Glomerular endothelial cell (primary cell): Measurements from ENCODE around the gene ELN. TPM values are rescaled to one million over a fixed set of nuclear protein-coding genes. Genes with fewer than 3 reads are reported as not detected.
"Not testable (repeated sequence)": the region's sequence is repeated elsewhere in the genome, so short reads cannot be mapped to it uniquely, and the experiment has no call there.

ENCODE experiments used
- DNase-seq: peaks from one replicate; pipeline ENCODE4 v3.0.0-alpha.2; 2011; ENCODE audit warnings: low read depth, low spot score; ENCODE audit errors: extremely low read depth
- total RNA-seq: library from RNA; depleted of rRNA; stranded (reverse); fragments of >200 nt; gene quantifications from 2 replicates; pipeline ENCODE4 v1.2.3, GENCODE V29; 2015

Gene ELN
- total RNA-seq, 1 donor from 2014 or later: 0.35 TPM

DNA sequence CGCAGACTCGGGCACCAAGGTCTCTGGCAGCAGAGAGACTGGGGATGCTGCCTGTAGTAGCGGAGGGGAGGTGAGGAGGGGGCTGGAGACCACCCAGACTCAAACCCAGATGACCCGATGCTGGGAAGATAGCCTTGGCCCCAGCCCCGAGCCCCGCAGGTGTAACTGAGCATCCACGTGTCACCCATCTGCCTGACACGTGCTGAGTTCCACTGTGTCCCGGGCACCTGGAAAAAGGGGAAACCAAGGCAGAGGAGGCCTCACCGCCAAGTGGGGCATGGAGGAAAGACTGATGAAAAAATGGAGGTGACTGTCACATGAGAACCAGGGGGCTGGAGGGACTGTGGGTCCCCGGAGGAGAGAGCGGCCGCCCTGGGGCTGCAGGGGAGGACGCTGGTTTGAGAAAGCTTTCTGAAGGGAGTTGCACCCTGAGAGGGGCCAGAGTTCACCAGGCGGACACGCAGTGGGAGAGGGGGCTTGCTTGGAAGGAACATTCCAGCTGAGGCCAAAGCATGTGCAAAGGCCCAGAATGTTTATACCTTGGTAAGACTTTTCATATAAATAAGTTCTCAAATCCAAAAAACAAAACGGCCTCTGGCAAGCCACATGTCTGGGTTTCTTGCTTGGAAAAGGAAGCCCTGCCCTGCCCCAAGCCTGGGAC lies 27.4 kb upstream of the ELN start:
- no peak for DNase-seq

DNA sequence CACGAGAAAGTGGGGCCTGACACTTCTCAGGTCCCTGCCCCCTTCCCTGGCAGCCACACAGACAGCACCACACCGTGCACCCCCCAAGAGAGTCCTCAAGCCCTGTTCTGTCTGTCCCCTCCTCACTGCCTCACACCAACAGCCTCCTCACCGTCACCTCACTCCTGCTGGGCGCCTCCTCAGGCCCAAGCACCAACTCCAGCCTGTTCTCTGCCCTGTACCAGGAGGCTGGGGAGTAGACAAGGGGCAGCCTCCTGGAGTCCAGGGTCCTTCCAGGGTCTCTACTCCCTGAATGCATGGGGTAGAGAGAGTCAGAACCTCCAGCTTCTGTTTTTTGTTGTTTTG lies 26.9 kb upstream of the ELN start:
- DNase-seq: no peak

DNA sequence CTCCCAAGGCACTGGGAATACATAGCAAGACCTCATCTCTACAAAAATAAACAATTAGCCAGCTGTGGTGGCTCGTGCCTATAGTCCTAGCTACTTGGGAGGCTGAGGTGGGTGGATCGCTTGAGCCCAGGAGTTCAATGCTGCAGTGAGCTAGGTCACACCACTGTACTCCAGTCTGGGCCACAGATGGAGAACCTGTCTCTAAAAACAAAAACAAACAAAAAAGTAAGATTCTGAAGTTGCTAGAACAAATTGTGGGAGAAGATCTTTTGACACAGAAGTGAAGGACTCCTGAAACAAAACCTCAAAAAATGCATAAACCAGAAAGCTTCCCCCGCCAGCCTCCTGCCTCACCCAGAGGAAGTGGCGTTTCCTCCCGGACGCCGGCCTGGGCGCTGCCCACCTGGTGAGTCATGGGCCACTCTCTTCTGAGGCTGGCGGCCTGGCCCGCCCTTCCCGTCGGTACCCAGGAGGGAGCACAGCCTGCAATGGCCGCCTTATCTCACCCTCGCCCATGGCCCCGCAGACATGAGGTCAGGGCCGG lies 25.4 kb upstream of the ELN start:
- no peak for DNase-seq

DNA sequence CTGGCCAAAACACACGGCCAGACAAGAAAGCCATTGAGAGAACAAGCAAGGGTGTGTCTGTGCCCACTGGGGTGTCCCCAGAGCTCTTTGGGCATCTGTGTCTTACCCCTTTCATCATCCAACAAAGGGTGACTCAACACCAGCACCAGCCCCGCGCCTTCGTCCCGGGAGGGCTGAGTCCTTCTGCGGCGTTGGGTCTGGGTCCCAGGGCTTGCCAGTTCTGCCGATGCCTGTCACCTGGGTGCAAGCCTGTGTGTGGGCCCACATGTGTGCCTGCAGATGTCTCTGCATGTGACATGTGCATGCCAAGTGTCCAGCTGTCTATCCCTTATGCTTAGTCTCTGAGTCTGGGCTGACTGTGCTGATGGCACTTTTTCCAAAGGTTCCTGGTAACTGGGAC lies 24.4 kb upstream of the ELN start:
- no peak for DNase-seq

DNA sequence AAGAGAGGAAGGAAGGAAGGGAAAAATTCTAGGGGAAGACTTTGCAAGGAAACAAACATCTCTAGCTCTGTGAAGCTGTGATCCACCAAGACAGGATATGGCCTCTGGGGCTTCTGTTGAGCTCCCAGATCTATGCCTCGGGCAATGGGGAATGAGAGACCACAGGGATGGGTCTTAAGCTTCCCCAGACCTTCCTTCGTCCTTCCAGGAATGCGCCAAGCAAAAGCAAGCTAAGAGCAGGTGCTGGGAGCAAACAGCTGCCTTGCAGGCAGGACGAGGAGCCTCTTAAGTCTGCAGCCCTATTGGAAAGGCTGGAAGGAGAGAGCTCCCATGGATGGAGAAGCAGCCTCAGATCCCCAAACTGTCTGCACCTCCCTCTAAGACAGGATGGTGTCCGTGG lies 21.9 kb upstream of the ELN start:
- no peak for DNase-seq

DNA sequence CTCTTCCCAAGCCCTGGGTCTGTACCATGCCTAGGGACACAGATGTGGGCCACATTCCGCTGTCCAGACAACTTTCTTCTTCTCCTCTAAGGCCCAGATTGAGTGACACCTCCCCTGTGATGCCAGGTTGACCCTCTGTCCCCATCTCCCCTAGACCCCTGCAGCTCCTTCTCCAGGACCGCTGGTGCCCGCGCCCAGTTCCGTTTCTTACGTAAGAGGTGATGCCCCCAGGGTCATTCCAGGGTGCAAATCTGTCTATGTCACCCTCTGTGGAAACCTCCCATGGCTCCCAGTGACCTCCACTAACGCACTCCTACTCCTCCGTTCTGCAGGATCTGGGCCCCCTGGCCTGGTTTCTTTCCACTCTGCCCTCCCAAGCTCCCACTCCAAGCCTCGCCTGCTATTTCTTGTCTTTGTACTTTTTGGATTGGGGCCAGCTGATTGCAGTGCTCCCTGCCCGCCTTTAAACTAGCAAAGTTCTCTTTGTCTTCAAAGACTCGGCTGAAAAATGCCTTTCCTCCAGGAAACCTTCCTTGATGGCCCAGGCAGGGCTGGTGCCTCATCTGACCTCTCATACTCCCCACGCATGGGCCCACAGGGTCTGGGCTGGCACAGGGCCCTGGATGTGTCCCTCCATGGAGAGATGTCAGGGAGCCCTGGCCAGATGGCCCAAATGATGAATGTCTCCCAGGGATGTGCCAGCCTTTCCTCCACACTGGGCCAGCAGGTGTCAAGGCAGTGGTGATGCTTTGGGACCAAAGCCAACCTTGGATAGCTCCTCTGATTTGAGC lies 21.3 kb upstream of the ELN start:
- DNase-seq: no peak

DNA sequence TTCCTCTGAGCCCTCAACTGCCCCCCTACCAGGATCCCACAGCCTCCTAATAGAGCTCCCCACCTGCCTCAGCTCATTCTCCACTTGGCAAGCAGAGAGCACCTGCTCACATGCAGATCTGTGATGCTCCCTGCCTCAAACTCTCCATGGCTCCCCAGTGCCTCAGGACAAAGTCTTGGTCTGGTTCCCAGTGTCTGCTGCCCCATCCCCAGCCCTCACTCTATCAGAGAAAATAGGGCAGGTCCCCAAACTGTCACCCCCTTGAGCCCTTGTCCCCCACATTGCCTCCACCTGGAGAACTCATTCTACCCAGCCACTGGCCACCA lies 20.8 kb upstream of the ELN start:
- no peak for DNase-seq

DNA sequence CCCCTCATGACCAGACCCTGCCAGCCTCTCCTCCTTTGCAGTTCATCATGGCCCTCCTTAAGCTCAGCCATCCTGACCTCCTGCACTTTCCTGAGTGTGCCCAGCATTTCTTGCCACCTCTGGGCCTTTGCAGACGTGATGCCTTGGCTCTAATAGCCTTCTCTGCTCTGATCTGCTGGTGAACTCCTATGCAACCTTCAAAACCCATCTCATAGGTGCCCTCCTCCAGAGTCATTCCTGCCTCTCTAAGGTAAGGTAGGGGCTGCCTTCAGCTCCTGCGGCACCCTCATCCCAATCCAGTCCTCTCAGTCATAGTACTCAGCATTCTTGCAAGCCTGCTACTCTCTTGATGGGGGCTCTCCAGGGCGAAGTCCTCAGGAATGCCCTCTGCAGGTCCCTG lies 19.3 kb upstream of the ELN start:
- no peak for DNase-seq

DNA sequence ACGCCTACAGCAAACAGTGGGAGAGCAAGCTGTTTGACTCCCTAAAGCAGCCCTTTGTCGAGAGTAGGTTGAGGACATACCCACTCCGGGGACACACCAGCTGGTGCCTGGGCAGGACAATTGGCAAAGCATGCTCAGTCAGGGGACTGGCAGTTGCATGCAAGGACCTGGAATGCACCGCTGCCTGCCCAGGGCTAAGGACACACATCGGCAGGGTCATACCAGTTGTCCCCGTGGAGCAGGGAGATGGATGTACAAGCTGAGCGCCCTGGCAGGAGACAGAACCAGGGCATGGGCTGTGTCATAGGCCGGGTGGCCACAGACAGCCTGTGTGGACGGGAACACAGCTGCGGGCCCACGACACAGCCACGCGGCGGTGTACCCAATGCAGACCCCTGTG lies 18.3 kb upstream of the ELN start:
- no peak for DNase-seq

DNA sequence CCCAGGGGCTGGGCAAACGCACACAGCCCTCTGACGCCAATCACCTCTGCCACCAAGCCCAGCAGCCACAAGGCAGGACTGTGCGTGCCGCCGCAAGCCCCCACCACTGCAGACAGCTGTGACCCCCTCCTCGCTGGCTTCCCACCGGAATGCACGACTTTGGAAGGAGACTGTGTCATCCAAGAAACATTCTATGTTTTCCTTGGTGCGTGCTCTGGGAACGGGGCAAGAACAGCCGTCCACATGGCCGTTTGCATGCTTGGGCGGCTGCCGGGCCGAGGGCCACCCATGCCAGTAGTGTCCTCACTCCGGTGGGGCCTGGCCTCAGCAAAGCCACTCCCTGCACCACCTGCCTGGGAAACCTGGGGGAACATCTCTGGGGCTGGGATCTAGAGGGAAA lies 17.6 kb upstream of the ELN start:
- no peak for DNase-seq

DNA sequence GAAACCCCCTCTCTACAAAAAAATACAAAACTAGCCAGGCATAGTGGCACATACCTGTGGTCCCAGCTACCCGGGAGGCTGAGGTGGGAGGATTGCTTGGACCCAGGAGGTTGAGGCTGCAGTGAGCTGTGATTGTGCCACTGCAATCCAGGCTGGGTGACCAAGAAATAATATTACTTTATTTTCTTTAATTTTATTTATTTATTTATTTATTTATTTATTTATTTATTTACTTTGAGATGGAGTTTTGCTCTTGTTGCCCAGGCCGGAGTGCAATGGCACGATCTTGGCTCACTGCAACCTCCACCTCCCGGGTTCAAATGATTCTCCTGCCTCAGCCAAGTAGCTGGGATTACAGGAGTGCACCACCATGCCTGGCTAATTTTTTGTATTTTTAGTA lies 16.6 kb upstream of the ELN start:
- not testable (repeated sequence) for DNase-seq

DNA sequence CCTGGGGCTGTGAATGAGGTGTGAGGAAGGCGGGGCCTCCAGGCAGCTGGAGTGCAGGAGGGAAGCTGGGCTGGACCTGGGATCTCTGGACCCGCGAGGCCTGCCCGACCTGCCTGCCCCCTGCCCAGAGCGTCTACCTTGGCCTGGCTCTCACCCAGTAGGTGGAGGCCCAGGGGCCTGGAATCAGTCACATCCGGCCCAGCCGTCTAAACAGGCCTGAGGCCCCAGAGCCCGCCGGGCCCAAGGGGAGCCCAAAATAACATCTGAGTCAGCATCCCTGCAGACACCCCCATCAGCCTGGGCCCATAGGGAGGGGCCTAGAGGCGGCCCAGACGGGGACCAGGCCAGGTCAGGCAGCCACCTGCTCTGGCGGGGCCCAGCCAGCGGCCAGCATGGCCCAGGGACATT lies 15.1 kb upstream of the ELN start:
- no peak for DNase-seq

DNA sequence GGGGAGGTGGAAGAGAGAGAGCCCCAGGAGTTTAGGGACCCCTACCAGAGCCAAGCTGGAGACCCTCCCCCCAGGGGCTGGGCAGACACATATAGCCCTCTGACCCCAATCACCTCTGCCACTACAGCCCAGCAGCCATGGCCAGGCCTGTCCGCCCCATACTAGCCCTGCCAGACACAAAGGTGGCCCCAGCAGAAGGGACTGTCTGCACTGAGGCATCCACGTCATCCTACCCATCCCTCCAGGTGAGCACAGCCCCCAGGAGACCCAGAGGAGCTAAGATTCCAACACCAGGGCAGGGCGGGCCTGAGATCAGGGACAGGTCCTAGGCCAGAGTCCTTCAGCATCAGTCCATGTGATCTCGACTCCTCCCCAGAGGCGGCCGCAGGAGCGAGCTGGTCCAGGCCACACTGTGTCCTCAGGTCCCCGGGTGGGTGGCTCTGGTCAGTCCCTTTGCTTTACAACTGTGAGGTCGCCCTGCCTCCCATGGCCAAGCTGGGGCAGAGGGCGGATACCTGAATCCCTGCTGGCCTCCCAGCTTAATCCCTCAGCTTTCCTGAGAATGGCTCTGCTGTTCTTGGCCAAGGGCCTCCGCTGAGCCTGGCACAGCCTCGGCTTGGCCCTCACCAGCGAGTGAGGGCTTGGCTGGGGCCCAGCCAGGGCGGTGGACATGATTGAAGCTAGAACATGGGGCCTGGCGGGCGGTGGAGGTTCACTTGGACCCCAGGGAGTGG lies 14.3 kb upstream of the ELN start:
- DNase-seq: no peak

DNA sequence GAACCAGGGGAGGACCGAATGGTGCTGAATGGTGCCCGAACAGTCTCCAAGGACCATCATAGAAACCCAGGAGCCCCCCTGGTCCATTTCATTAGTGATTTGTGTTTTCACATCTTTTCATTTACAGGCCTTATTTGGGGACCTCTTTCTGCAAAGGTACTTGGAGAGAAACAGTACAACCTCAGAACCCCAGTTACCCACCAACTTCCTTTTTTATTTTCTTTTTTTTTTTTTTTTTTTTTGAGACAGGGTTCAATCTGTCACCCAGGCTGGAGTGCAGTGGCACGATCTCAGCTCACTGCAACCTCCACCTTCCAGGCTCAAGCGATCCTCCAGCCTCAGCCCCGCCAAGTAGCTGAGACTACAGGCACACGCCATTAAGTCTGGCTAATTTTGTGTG lies 13.0 kb upstream of the ELN start:
- DNase-seq: no peak

DNA sequence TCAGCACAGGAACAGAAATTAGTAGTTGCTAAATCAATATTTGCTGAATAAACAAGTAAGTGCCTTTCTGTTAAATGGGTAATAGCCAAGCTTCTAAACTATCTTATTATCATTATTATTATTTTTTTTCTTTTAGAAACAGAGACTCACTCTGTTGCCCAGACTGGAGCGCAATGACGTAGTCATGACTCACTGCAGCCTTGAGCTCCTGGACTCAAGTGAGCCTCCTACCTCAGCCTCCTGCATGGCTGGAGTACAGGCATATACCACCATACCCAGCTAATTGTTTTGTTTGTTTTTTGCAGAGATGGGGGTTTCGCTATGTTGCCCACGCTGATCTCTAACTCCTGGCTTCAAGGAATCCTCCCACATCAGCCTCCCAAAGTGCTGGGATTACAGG lies 12.3 kb upstream of the ELN start:
- no peak for DNase-seq

DNA sequence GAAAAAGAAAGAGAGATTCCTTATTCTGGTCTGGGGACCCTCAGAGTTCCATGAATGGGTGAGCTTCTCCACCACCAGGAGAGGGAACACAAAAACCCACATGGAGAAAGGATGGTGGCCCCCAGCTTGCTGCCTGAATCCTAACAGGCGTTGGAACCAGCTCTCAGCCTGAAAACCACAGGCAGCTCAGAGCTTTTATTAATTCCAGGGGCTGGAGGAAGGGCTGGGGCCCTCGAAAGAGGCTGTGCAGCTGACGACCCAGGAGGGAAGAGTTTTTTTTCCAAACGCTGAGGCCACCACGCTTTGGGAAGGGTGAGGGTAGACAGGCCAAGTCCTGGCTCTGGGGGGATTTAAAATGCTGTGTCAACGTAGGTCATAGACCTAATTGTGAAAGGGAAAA lies 10.8 kb upstream of the ELN start:
- no peak for DNase-seq

DNA sequence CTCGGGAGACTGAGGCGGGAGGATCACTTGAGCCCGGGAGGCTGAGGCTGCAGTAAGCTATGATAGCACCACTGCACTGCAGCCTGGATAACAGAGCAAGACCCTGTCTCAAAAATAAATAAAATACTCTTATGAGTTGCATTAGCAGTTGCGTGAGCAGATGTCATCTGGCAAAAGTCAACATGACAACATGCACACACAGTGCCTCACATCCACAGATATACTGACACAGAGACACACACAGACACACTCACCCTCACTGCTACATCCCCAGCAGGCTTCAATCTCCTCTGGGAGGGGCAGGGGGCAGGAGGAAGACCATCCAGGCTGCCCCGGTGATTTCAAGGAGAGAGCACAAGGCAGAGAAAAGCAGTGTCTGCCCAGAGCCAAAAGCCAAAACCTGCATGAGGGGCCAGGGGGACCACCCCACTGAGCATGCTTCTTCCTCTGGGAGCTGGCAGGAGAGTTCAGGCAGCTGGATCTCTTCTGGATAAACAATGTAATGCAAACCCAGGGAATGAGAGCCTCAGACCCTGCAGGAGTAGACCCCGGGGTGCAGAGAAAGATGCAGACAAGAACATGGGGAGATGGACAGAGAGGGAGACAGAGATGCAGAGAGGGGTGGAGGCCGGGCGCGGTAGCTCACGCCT lies 9.6 kb upstream of the ELN start:
- no peak for DNase-seq

DNA sequence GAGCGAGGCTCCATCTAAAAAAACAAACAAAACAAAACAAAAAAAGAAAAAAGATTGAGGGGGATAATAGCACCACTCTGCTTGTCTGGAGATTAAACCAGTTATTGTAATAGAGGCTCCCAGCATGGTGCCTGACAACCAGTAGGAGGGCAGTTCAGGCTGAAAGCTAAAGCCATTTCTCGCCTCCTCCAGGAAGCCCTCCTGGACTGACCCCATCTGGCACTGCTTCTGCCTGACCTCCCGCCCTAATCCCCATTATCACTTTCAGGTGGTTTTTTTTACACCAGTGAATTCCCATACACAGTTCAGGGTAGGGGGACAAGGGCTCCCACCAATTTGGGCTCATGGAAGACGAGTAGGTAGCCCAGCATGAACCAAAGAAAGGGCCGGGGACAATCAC lies 8.8 kb upstream of the ELN start:
- no peak for DNase-seq

DNA sequence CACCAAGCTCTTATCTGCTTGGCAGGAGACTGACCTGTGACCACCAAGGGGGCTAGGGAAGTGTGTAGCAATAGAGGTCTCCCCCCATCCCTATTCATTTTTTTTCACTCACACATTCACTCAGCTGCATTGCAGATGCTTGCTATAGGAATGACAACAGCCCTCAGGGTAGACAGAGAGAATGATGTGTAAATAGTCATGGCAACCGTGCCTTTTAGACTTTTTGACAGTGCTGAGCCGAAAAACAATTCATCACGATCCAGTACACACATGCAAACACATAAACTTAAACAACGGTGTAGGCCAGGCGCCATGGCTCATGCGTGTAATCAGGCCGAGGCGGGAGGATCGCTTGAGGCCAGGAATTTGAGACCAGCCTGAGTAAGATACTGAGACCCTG lies 7.6 kb upstream of the ELN start:
- no peak for DNase-seq

DNA sequence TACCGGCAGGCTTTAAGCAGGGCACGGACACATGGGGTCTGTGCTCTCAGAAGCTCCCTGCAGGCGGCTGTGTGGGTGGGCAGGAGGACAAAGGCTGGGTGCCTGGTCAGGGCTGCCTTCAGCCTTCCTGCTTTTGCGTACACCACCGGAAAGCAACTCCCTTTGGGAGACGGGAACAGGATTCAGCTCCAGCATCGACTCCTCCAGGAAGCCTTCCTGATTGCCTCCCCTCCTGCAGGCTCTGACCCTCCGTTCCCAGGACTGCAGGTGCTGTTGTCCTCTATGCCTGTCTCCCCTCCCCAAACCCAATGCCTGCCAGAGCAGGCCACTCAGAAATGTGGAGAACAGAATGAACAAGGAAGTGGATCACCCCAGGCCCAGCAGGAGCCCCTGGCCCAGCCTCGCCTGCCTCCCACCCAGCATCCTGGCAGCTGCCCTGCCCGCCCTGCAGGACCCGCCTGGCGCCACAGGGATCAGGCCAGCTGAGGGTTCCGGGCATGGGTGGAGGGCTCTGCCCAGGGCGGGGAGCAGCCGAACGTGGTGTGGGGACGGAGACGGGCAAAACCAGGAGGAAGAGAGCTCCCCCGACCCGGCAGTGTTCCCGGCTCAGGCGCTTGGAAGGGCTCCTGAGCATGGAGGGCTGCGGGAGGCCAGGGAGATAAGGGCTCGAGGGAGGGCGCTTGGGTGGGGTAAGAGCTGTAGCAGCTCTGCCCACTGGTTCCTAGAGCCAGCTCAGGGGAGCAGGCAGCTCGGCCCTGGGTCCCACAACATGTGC lies 6.2 kb upstream of the ELN start:
- DNase-seq: no peak

DNA sequence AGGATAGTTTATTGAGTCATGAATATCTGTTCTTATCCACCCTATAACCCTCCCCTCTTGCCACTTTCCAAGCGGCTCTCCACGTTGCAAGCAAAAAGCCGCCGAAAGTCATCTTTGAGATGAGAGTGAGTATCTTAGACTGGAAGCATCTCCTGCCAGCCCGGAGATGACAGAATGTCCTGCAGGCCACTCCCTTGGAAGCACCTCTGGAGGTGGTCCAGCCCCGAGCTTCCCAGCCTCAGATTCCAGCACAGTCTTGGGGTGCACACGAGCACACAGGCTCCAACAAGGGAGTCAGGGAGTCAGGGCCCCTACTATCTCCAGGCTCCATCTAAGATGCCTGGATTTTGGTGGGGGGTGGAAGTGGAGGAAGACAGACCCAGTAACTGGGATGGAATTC lies 5.5 kb upstream of the ELN start:
- no peak for DNase-seq
